ENCODE data around the gene INTS15. TPM values are rescaled to one million over a fixed set of nuclear protein-coding genes. Genes with fewer than 3 reads are reported as not detected.

INTS15 gene
- total RNA-seq, 4 donors from 2014 or later = 28.4 to 47.9 (median 39.4) TPM

DNA sequence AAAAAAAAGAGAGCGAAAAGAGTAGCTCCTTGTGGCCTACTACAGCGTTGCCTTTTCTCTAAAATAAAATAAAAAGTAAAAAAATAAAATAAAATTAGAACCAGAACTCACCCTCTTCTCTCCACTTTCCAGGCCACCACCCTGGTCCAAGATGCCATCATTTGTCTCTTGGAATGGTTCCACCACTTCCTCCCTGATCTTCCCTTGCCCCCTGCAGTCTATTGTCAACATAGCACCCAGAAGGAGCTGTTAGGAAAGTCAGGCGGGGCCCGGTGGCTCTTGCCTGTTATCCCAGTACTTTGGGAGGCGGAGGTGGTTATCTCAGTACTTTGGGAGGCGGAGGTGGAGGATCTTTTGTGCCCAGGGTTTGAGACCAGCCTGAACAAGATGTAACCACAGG, 31.0 kb upstream of the INTS15 start:
- DNase-seq (ENCODE audit: low spot score in 2 of 2) = no peak

DNA sequence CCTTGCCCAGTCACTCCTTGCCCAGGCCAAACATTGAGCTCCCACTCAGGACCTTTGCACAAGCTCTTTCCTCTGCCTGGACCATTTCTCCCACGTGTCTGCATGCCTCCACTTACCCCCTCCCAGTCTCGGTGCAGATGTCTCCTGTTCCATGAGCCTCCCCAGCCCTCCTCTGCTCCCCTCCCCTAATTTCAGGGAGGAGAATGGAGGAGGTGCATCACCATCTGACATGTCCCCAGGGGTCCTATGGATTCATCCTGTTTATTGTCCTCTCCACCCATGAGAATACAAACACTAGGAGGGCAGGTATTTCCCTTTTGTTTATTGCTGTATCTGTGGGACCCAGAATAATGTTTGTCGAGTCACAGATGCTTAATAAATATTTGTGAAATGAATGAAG, 29.9 kb upstream of the INTS15 start:
- no peak for DNase-seq (ENCODE audit: low spot score in 2 of 2)
- H3K27ac ChIP-seq = no peak overlapping the region
- no peaks in the 10 kb centered on the region for H3K4me1 ChIP-seq
- whole genome bisulfite sequencing = 34% methylated on average over 3 of the region's 3 CpGs
- H3K4me3 ChIP-seq = no peak overlapping the region
- TF ChIP-seq EP300 (IDR thresholded peaks at IDR 0.05) (no peak), POLR2AphosphoS5 (IDR thresholded peaks at IDR 0.05) (no peak)
- H3K9me3 ChIP-seq = no peaks in the 10 kb centered on the region
- no peaks in the 10 kb centered on the region for H3K36me3 ChIP-seq
- no peaks in the 10 kb centered on the region for H3K27me3 ChIP-seq

More for the DNA sequence above, 31.0 kb upstream of the INTS15 start:
- TF ChIP-seq, protein P1, sequence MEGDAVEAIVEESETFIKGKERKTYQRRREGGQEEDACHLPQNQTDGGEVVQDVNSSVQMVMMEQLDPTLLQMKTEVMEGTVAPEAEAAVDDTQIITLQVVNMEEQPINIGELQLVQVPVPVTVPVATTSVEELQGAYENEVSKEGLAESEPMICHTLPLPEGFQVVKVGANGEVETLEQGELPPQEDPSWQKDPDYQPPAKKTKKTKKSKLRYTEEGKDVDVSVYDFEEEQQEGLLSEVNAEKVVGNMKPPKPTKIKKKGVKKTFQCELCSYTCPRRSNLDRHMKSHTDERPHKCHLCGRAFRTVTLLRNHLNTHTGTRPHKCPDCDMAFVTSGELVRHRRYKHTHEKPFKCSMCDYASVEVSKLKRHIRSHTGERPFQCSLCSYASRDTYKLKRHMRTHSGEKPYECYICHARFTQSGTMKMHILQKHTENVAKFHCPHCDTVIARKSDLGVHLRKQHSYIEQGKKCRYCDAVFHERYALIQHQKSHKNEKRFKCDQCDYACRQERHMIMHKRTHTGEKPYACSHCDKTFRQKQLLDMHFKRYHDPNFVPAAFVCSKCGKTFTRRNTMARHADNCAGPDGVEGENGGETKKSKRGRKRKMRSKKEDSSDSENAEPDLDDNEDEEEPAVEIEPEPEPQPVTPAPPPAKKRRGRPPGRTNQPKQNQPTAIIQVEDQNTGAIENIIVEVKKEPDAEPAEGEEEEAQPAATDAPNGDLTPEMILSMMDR (IDR thresholded peaks at IDR 0.05) = peak in 1 of 2 donors; percentile 22
- TF ChIP-seq POLR2AphosphoS5 (IDR thresholded peaks at IDR 0.05) (no peak), EP300 (IDR thresholded peaks at IDR 0.05) (no peak), POLR2A (IDR thresholded peaks at IDR 0.05) (no peak)
- Histone ChIP-seq H3K9me3 (no peaks in the 10 kb centered on the region), H3K27ac (no peak overlapping the region), H3K36me3 (no peaks in the 10 kb centered on the region), H3K27me3 (no peaks in the 10 kb centered on the region), H3K4me3 (no peak overlapping the region), H3K4me1 (no peaks in the 10 kb centered on the region)
- whole genome bisulfite sequencing = 58% methylated on average over 6 of the region's 6 CpGs

DNA sequence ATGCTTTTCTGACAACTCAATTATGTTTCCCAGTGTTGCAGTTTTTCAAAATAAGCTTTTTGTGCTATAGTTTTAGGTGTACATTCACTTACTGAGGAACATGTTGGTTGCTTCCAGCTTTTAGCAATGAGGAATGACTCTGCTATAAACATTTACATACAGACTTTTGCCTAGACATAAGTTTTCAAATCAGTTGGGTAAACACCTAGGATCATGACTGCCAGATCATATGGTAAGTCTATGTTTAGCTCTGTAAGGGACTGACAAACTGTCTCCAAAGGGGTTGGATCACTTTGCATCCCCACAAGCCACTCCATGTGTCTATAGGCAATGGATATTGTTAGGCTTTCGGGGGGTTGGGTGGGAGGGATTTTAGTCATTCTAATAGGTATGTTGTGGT, 27.7 kb upstream of the INTS15 start:
- WGBS = 100% methylated on average over 1 of the region's 1 CpG
- H3K36me3 ChIP-seq = no peaks in the 10 kb centered on the region

DNA sequence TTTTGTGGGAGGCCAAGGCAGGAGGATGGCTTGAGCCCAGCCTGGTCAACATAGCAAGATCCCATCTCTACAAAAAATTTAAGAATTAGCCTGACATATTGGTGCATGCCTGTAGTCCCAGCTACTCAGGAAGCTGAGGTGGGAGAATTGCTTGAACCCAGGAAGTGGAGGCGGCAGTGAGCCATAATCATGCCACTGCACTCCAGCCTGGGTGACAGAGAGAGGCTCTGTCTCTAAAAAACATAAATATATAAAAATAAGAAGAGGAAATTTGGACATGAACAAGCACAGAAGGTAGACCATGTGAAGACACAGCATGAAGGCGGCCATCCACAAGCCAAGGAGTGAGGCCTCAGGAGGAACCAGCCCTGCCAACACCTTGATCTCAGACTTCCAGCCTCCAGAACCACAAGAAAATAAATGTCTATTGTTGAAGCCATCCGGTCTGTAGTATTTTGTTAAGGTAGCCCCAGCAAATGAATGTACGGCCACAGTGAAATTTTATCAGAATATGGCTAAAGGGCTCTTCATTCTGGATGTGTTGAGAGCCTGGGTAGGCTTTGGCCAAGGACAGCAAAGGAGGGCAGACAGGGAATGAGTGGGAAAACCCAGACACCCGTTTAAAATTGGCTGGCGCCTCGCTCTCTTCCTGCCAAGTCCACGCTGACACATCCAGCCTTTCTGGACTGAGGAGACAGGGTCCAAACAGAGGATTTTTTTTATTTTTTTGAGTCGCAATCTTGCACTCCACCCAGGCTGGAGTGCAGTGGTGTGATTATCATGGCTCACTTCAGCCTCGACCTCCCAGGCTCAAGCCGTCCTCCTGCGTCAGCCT, 25.7 kb upstream of the INTS15 start:
- no peaks in the 10 kb centered on the region for H3K4me1 ChIP-seq
- H3K9me3 ChIP-seq = no peaks in the 10 kb centered on the region
- H3K27me3 ChIP-seq = no peaks in the 10 kb centered on the region
- H3K4me3 ChIP-seq = no peak overlapping the region
- H3K27ac ChIP-seq = no peak overlapping the region
- 71% methylated on average over 12 of the region's 12 CpGs for WGBS
- no peaks in the 10 kb centered on the region for H3K36me3 ChIP-seq
- TF ChIP-seq POLR2A (IDR thresholded peaks at IDR 0.05) (no peak), EP300 (IDR thresholded peaks at IDR 0.05) (no peak), POLR2AphosphoS5 (IDR thresholded peaks at IDR 0.05) (no peak)
- TF ChIP-seq, protein P1 (IDR thresholded peaks at IDR 0.05) = no peak
- DNase-seq (ENCODE audit: low spot score in 2 of 2) = no peak

More for the DNA sequence above, 27.7 kb upstream of the INTS15 start:
- H3K4me3 ChIP-seq = no peak overlapping the region
- no peak overlapping the region for H3K27ac ChIP-seq
- no peaks in the 10 kb centered on the region for H3K4me1 ChIP-seq
- TF ChIP-seq POLR2AphosphoS5 (IDR thresholded peaks at IDR 0.05) (no peak), POLR2A (IDR thresholded peaks at IDR 0.05) (no peak), EP300 (IDR thresholded peaks at IDR 0.05) (no peak)
- TF ChIP-seq, protein P1 (IDR thresholded peaks at IDR 0.05) = no peak
- no peaks in the 10 kb centered on the region for H3K27me3 ChIP-seq
- no peaks in the 10 kb centered on the region for H3K9me3 ChIP-seq
- DNase-seq (ENCODE audit: low spot score in 2 of 2) = no peak

DNA sequence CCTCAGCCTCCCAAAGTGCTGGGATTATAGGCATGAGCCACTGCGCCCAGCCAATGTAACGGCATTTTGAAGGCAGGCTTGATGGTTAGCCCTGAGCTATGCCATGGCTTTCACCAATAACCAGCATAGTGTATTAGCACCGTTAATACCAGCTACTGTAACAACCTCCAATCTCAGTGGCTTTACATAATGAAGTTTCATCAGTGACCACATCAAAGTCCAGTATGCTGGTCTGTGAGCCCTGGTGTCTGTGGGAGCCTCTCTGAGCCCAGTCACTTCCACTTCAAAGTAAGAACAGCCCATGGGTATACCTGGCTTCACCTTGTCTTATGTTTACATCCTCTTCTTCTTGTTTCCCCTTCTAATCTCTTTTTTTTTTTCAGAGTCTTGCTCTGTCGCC, 24.2 kb upstream of the INTS15 start:
- Histone ChIP-seq H3K4me1 (no peaks in the 10 kb centered on the region), H3K27ac (no peak overlapping the region), H3K4me3 (no peak overlapping the region), H3K27me3 (no peaks in the 10 kb centered on the region), H3K9me3 (no peaks in the 10 kb centered on the region), H3K36me3 (no peaks in the 10 kb centered on the region)
- TF ChIP-seq, protein P1 (IDR thresholded peaks at IDR 0.05) = no peak
- TF ChIP-seq EP300 (IDR thresholded peaks at IDR 0.05) = no peak
- no peak for TF ChIP-seq POLR2AphosphoS5 (IDR thresholded peaks at IDR 0.05)
- TF ChIP-seq POLR2A (IDR thresholded peaks at IDR 0.05) = no peak
- DNase-seq (ENCODE audit: low spot score in 2 of 2) = no peak
- WGBS = 90% methylated on average over 4 of the region's 4 CpGs

Measured in suprapubic skin (tissue), 4 donors.